ENCODE measurements around the gene KAT7.

The KAT7 gene

DNA sequence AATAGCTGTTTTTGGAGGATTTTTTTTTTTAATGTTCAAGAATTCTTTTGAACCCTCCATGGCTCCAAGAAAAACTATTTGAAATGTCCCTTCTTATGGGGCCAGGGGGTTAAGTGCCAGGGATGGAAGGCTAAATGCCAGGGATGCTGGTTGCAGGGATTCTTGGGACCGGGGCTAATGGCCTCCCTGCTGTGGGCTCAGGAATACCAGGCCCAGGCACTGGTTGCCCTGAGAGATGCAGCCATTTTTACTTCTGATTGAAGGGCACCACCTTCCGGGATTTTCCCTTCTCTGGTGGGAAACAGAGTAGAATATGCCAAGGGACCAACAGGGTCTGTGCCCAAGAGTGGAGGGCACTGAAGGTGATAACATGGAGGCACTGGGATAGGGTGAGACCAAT lies 10.9 kb upstream of the KAT7 start:
- H3K27me3 ChIP-seq (ENCODE audit: insufficient read depth, low read depth, severe bottlenecking), result no peaks in the 10 kb centered on the region
- no peak for DNase-seq
- H3K27ac ChIP-seq, result no peak overlapping the region
- H3K4me3 ChIP-seq (ENCODE audit: low read depth, low read length), result no peak overlapping the region
- TF ChIP-seq, protein P1, sequence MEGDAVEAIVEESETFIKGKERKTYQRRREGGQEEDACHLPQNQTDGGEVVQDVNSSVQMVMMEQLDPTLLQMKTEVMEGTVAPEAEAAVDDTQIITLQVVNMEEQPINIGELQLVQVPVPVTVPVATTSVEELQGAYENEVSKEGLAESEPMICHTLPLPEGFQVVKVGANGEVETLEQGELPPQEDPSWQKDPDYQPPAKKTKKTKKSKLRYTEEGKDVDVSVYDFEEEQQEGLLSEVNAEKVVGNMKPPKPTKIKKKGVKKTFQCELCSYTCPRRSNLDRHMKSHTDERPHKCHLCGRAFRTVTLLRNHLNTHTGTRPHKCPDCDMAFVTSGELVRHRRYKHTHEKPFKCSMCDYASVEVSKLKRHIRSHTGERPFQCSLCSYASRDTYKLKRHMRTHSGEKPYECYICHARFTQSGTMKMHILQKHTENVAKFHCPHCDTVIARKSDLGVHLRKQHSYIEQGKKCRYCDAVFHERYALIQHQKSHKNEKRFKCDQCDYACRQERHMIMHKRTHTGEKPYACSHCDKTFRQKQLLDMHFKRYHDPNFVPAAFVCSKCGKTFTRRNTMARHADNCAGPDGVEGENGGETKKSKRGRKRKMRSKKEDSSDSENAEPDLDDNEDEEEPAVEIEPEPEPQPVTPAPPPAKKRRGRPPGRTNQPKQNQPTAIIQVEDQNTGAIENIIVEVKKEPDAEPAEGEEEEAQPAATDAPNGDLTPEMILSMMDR (IDR thresholded peaks at IDR 0.05; ENCODE audit: low read depth, low read length), result no peak
- no peaks in the 10 kb centered on the region for H3K9me3 ChIP-seq (ENCODE audit: severe bottlenecking)
- no peaks in the 10 kb centered on the region for H3K36me3 ChIP-seq

DNA sequence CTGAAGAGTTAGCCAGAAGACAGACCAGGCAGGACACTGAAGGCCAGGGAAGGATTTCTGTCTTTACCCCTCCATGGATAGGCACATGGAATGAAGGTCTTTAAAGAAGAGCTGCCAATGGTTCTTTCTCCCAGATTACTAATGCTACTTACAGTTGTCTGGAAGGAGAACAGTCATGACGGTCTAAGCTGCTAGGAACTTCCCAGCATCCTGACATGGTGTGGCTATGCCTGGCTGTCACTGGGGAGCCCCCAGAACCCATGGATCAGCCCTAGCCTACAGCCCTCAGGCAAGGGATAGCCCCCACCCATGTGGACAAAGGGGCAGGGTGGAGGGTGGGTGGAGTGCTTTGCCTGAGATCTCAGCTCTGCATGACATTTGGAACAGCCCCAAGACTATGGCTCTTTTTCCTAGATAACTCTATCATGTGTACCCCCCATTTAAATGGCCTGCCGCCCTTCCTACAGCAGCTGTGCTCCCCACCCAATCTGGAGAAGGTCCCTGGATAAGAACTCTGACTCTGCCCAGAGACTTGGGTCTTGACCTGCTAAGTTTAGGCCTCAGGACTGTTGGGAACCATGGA lies 9.2 kb upstream of the KAT7 start:
- no peak overlapping the region for H3K4me3 ChIP-seq (ENCODE audit: low read depth, low read length)
- no peaks in the 10 kb centered on the region for H3K27me3 ChIP-seq (ENCODE audit: insufficient read depth, low read depth, severe bottlenecking)
- H3K36me3 ChIP-seq, result no peaks in the 10 kb centered on the region
- H3K9me3 ChIP-seq (ENCODE audit: severe bottlenecking), result no peaks in the 10 kb centered on the region
- no peak overlapping the region for H3K27ac ChIP-seq
- DNase-seq, result no peak
- TF ChIP-seq, protein P1 (IDR thresholded peaks at IDR 0.05; ENCODE audit: low read depth, low read length), result no peak

DNA sequence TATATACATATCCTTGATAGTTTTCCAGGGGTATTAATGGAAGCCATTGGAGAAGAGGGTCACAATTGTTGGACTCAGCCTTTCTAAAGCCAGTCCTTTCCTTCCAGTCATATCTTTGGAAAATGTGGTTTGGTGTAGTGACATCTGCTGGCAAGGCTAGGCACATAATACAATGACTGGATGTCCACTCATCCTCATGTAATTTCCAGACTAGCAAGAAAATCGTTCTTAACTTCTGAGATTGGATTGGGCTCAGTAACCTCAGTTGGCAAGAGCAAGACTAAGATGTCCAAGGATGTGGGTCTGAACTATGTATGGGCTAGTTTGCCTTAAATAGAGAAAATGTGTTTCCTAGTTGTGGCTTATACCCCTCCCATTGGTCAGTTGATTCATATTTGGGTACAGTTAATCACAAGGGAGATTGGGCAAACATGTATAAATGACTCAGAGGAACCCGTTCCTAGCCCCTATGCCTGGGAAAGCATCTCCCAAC lies 8.7 kb upstream of the KAT7 start:
- H3K36me3 ChIP-seq, result no peaks in the 10 kb centered on the region
- H3K9me3 ChIP-seq (ENCODE audit: severe bottlenecking), result no peaks in the 10 kb centered on the region
- TF ChIP-seq, protein P1 (IDR thresholded peaks at IDR 0.05; ENCODE audit: low read depth, low read length), result peak; percentile 84
- peak; percentile 58 for DNase-seq
- no peaks in the 10 kb centered on the region for H3K27me3 ChIP-seq (ENCODE audit: insufficient read depth, low read depth, severe bottlenecking)
- H3K27ac ChIP-seq, result no peak overlapping the region
- no peak overlapping the region for H3K4me3 ChIP-seq (ENCODE audit: low read depth, low read length)

DNA sequence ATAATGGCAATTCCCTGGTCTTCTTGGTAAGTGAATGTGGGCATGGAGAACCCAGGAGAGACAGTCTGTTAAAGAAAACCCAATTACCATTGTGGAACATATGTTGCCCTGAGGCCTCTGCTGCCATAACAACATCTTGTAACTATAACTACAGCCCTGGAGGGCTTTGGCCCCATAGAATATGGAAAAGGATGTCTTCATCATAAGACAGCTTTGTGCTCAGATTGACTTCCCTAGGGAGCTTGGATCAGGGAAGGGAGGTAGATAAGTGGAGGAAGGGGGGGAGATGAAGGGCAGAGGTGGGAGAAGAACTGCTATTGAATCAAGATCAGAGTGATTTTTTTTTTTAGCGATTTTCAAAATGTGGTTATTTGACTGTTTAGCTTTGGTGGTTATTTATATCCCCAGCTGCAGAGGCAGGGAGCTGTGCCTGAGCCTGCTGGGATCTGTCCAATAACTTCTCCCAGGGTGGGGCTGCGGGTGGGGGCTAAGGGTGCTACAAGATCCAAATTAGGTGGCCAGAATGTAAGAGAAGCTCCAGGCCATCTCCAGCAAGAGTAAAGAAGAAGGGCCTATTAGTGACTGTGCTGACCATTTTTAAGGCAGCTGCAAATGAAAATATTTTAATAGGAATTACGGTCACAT lies 5.3 kb upstream of the KAT7 start:
- H3K4me3 ChIP-seq (ENCODE audit: low read depth, low read length), result no peak overlapping the region
- no peaks in the 10 kb centered on the region for H3K27me3 ChIP-seq (ENCODE audit: insufficient read depth, low read depth, severe bottlenecking)
- H3K9me3 ChIP-seq (ENCODE audit: severe bottlenecking), result peaks cover 5% of the 10 kb centered on the region
- H3K36me3 ChIP-seq, result no peaks in the 10 kb centered on the region
- TF ChIP-seq, protein P1 (IDR thresholded peaks at IDR 0.05; ENCODE audit: low read depth, low read length), result no peak
- DNase-seq, result no peak
- H3K27ac ChIP-seq, result no peak overlapping the region

DNA sequence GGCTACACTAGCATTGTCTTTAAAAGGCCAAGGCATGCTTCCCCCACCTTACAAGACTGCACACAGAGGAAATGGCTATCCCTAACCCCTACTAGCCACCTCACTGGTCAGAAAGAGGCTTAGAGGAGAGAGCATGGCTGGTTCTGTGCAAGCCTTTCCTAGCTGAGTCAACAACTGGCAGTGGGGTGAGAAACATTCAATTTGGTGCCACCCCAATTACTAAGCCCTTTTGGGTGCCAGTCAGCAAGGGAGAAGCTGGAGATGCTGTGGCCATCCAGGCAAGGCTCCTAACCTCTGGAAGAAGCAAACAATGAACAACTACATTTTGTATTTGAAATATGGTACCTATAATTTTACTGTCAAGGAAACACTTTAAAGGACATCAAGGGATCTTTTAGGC lies 4.7 kb upstream of the KAT7 start:
- TF ChIP-seq, protein P1 (IDR thresholded peaks at IDR 0.05; ENCODE audit: low read depth, low read length), result no peak
- H3K9me3 ChIP-seq (ENCODE audit: severe bottlenecking), result peaks cover 5% of the 10 kb centered on the region
- DNase-seq, result no peak
- H3K27ac ChIP-seq, result no peak overlapping the region
- H3K36me3 ChIP-seq, result peaks cover 3% of the 10 kb centered on the region
- no peaks in the 10 kb centered on the region for H3K27me3 ChIP-seq (ENCODE audit: insufficient read depth, low read depth, severe bottlenecking)
- no peak overlapping the region for H3K4me3 ChIP-seq (ENCODE audit: low read depth, low read length)
